Measurements from ENCODE around the gene SUCLG2.
A peak's percentile ranks its signal among the peaks of the same experiment; 100 is the strongest.

Gene SUCLG2

GRCh38 chr3:67437090-67437489 lies 217.3 kb downstream of the SUCLG2 start:
- no peak for DNase-seq

- DNase-seq = no peak
Observed at GRCh38 chr3:67433109-67433508, 221.3 kb downstream of the SUCLG2 start.

GRCh38 chr3:67431887-67432286 lies 222.5 kb downstream of the SUCLG2 start:
- no peak for DNase-seq

- DNase-seq = no peak
Observed at GRCh38 chr3:67423722-67424121, 230.7 kb downstream of the SUCLG2 start.

- no peak for DNase-seq
Observed at GRCh38 chr3:67421912-67422311, 232.5 kb downstream of the SUCLG2 start.

GRCh38 chr3:67419779-67420178 lies 234.6 kb downstream of the SUCLG2 start:
- DNase-seq = no peak

- no peak for DNase-seq
Observed at GRCh38 chr3:67419218-67419529, 235.2 kb downstream of the SUCLG2 start.

GRCh38 chr3:67418426-67419217 lies 235.8 kb downstream of the SUCLG2 start:
- DNase-seq = no peak

- no peak for DNase-seq
Observed at GRCh38 chr3:67416703-67417102, 237.7 kb downstream of the SUCLG2 start.

- DNase-seq = no peak
Observed at GRCh38 chr3:67415511-67415910, 238.9 kb downstream of the SUCLG2 start.

GRCh38 chr3:67414740-67415139 lies 239.7 kb downstream of the SUCLG2 start:
- no peak for DNase-seq

GRCh38 chr3:67405193-67405592 lies 249.2 kb downstream of the SUCLG2 start:
- no peak for DNase-seq

- no peak for DNase-seq
Observed at GRCh38 chr3:67402873-67403272, 251.5 kb downstream of the SUCLG2 start.

- DNase-seq = no peak
Observed at GRCh38 chr3:67401921-67402320, 252.5 kb downstream of the SUCLG2 start.

GRCh38 chr3:67400476-67400875 lies 253.9 kb downstream of the SUCLG2 start:
- no peak for DNase-seq

GRCh38 chr3:67389176-67389575 lies 265.2 kb downstream of the SUCLG2 start:
- no peak for DNase-seq

- DNase-seq = no peak
Observed at GRCh38 chr3:67388738-67389137, 265.7 kb downstream of the SUCLG2 start.

- no peak for DNase-seq
Observed at GRCh38 chr3:67386451-67386850, 268.0 kb downstream of the SUCLG2 start.

- peak; percentile 14 for DNase-seq
Observed at GRCh38 chr3:67384760-67385397, 269.5 kb downstream of the SUCLG2 start.

GRCh38 chr3:67384016-67384415 lies 270.4 kb downstream of the SUCLG2 start:
- DNase-seq = no peak

- DNase-seq = no peak
Observed at GRCh38 chr3:67383379-67383778, 271.0 kb downstream of the SUCLG2 start.

GRCh38 chr3:67382536-67382935 lies 271.9 kb downstream of the SUCLG2 start:
- DNase-seq = no peak

GRCh38 chr3:67381667-67382272 lies 272.6 kb downstream of the SUCLG2 start:
- DNase-seq = no peak

GRCh38 chr3:67380118-67380517 lies 274.3 kb downstream of the SUCLG2 start:
- no peak for DNase-seq

Data from activated T-cell treated with anti-CD3 and anti-CD28 coated beads for 4 hours (primary cell).